Memory B cell (primary cell): Measurements from ENCODE around the gene ARPP21.

Experiments used
- ATAC-seq: fragments of 150-1000 bp; cut with Tn5 transposase; 2 replicates; pipeline ENCODE4 v1.10.0; 2021; ENCODE audit warnings: low read depth, mild to moderate bottlenecking, moderate library complexity
- DNase-seq, 2 donors: peaks; one replicate each; pipeline ENCODE4 v3.0.0; 2022; ENCODE audit warnings: low spot score in 2 of 2
- H3K27ac Mint-ChIP-seq: one replicate; pipeline ENCODE4 v1.8.0; 2022; ENCODE audit warnings: mild to moderate bottlenecking, moderate library complexity, mixed read lengths
- H3K27me3 Mint-ChIP-seq: one replicate; pipeline ENCODE4 v1.8.0; 2022; ENCODE audit warnings: mixed read lengths
- H3K36me3 Mint-ChIP-seq: one replicate; pipeline ENCODE4 v1.8.0; 2022; ENCODE audit warnings: mild to moderate bottlenecking, mixed read lengths
- H3K4me1 Mint-ChIP-seq: one replicate; pipeline ENCODE4 v1.8.0; 2022; ENCODE audit warnings: mixed read lengths
- H3K4me3 Mint-ChIP-seq: one replicate; pipeline ENCODE4 v1.8.0; 2022; ENCODE audit warnings: mild to moderate bottlenecking, moderate library complexity, mixed read lengths
- H3K9me3 Mint-ChIP-seq: one replicate; pipeline ENCODE4 v1.8.0; 2022; ENCODE audit warnings: mixed read lengths

ARPP21 gene

DNA sequence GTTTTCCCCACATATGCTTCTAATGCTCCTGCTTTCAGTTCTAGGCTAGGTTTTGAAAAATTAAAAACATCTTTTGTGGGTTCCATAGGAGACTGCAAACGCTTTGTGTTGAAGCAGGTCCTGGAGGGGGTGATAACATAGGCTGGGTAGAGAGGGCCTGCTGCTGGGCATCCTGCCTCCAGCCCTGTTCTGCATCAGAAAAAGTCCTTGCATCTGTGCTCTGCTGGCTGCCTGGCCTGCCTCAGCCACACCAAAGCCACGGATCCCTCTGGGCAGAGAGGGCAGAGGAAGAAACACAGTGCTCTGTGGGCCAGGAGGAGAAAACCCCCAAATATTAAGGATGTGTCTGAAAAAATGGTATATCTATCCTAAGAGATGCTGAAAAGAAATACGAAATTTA is 3.9 kb upstream of the ARPP21 start:
- DNase-seq (no peak), ATAC-seq (no peak)
- Mint-ChIP-seq H3K4me3 (no peak overlapping the region), H3K9me3 (peaks cover 1% of the 10 kb centered on the region), H3K27me3 (peaks cover 13% of the 10 kb centered on the region), H3K4me1 (peaks cover 4% of the 10 kb centered on the region), H3K36me3 (no peaks in the 10 kb centered on the region), H3K27ac (no peak overlapping the region)

DNA sequence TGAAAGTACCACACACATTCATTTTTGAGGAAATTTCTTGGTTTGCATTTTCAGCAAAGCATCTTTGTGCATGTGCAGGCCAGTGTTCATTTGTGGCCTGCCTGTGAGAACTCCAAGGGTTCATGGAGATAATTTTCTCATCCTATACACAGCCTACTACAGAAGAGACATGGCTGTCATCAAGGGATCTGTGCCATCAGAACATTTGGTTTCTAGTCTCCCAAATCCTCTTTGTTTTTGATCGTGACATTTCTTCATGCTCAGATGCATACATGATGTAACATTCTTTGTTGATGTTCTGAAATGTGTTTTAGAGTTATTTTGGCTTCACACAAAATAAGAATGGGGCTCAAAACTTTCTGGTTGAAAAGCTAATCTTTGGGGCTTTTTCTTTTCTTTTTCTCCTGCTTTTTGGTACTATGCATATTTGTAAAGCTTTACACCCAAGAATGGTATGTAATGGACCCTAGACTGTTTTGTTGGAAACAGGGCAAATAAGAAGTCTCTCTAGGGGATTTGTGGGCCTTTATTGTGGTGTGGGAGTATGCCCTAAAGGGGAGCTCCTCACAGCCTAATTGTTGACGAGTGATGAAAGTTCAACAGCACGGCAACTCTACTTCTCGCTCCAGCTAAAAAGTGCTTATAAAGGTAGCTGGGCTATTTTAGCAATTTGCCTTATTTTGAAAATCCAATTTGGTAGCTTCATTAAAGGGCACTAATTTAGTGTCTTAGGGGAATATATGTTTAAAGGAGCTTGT is 3.2 kb upstream of the ARPP21 start:
- Mint-ChIP-seq H3K27ac (no peak overlapping the region), H3K4me3 (no peak overlapping the region), H3K36me3 (no peaks in the 10 kb centered on the region), H3K27me3 (peaks cover 17% of the 10 kb centered on the region), H3K9me3 (peaks cover 1% of the 10 kb centered on the region), H3K4me1 (peaks cover 4% of the 10 kb centered on the region)
- no peak for ATAC-seq
- no peak for DNase-seq

DNA sequence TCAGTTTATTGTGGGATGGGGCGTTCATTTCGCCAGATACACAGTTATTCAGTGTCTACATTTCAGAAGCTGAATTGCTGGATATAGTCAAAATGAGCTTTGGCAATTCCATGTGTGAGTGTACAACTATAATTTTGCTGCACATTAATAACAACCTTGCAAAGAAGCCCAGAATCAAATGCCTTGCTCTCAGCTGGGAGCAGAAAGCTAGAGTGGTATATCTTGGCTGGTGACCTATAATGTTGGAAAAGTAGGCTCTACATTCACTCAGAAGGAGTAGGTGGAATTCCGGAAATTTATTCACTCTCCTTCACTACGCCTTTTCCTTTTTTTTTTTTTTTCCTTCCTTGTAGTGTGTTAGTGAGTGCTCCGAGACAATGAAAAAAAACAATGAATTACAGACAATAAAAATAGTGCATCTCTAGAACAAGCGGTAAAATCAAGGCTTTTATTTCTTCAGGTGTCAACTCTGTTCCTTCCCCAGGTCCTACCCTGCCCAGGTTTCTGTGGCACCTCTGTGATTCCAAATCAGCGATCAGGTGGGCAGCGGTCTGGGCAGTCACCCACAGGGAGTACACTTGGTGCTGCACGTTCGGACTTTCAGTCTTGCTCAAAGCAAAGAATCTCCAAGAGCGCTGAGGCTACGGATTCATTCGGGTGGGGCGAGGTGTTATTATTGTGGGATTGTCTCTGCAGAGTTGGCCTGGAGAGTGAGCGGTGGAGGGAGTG is 910 bp upstream of the ARPP21 start:
- Mint-ChIP-seq H3K4me3 (no peak overlapping the region), H3K36me3 (no peaks in the 10 kb centered on the region), H3K4me1 (peaks cover 4% of the 10 kb centered on the region), H3K9me3 (peaks cover 1% of the 10 kb centered on the region), H3K27ac (no peak overlapping the region), H3K27me3 (peaks cover 17% of the 10 kb centered on the region)
- ATAC-seq: no peak
- no peak for DNase-seq

DNA sequence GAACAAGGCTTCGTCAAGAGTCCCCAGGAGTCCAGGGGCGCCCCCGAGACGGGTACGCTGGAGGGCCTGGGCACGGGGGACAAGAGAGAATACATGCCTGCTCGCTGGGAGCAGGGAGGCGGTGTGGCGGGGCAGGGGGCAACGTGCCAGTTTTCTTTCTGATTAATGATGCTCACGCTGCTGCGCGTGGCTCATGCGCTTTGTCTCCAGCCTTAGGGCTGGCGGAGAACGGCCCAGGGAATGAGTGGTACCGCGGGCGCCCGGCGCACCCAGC is 408 bp upstream of the ARPP21 start:
- no peak overlapping the region for H3K4me3 Mint-ChIP-seq
- ATAC-seq (no peak), DNase-seq (no peak)
- peaks cover 4% of the 10 kb centered on the region for H3K4me1 Mint-ChIP-seq
- H3K27ac Mint-ChIP-seq: no peak overlapping the region
- H3K9me3 Mint-ChIP-seq: peaks cover 1% of the 10 kb centered on the region
- peaks cover 17% of the 10 kb centered on the region for H3K27me3 Mint-ChIP-seq
- H3K36me3 Mint-ChIP-seq: no peaks in the 10 kb centered on the region

DNA sequence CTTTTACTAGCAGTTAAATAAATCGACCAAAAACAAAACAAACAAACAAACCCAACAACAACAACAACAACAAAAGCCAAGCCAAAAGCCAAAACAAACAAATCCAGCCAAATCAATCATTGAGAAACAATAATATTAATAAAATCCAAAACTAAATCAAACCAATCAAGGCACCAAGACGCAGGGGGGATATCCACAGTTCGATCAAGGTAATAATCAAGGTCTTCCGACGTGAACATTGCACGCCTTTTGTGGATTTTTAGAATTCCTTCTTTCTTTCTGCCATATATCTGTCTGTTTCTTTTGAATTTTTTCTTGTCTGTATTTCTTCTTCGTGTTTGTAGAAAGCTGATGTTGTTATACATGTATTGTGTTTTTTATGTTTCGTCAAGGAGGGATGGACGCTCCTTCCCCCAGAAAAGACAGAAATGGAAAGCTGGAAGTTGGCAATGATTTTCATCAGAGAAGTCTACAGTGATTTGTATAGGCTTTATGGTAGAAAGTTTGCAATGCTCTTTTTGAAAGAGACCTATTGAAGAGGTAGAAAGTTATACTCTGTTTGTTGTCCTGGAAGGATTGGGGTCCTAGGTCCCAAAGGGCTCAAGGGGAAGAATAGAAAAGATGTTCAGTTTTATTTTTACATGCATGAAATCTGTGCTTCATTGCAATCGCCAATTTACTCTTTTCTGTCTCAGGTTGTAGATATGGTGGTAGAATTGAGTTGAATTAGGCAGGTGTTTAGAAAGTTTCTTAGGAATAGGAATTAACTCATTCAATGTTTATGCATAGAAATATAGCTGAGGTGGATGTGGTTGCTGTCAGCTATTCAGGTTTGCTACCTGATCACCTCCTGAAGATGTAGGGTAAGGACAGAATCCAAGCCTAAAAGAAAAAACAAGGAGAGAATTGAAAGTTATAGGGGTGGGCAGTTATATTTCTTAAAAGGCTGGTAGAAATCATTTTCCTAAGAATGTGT is 1.2 kb downstream of the ARPP21 start:
- Mint-ChIP-seq H3K9me3 (peaks cover 1% of the 10 kb centered on the region), H3K27me3 (peaks cover 17% of the 10 kb centered on the region), H3K27ac (no peak overlapping the region), H3K4me1 (peaks cover 4% of the 10 kb centered on the region), H3K4me3 (no peak overlapping the region), H3K36me3 (no peaks in the 10 kb centered on the region)
- ATAC-seq: no peak
- no peak for DNase-seq

DNA sequence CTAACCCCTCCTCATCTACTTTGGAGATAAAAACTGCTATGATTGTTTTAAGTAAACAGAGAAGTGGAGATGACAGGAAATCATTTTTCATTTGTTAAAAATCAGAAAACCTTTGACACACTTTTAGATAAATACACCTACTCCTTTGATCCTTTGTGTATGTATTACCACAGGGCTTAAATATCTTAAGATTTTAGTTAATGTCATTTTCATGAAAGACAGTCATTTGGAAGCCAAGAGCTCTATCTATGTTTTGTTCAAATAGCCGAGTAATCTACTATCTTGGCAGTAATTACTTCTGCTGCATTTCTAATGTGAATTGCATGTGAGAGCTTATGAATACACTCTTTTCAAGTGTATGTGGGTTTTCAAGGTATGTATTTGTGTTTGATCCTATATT is 2.0 kb downstream of the ARPP21 start:
- Mint-ChIP-seq H3K36me3 (no peaks in the 10 kb centered on the region), H3K9me3 (peaks cover 1% of the 10 kb centered on the region), H3K4me3 (no peak overlapping the region), H3K4me1 (peaks cover 4% of the 10 kb centered on the region), H3K27ac (no peak overlapping the region), H3K27me3 (peaks cover 17% of the 10 kb centered on the region)
- ATAC-seq (no peak), DNase-seq (no peak)

DNA sequence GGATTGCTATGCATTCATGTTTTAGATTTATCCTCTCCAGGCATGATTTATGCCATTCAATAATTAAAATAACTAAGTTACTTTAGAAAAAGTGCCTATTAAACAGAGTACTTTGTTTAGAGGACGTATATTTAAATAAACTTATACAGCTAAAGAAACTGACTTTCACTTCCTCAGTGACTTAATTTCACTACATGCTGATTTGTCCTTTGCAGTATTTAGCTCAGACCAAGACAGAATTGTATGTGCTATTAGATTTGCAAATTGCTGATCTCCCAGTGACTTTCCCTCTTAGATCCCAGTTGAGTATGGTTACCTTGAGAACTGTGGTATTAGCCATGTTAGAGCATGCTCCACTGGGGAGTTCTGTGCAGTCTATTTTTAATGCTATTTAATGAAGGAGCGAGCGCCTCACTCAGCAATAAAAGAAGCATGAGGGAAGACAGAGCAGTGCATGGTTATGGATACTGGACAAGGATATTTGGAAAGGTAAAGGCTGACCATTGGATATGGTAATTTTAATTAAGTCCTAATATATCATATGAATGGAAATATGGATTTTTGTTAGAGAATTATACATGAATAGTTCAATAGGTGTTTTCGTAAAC is 2.7 kb downstream of the ARPP21 start:
- ATAC-seq (no peak), DNase-seq (no peak)
- Mint-ChIP-seq H3K27ac (no peak overlapping the region), H3K36me3 (no peaks in the 10 kb centered on the region), H3K4me3 (no peak overlapping the region), H3K4me1 (peaks cover 4% of the 10 kb centered on the region), H3K27me3 (peaks cover 17% of the 10 kb centered on the region), H3K9me3 (peaks cover 1% of the 10 kb centered on the region)

DNA sequence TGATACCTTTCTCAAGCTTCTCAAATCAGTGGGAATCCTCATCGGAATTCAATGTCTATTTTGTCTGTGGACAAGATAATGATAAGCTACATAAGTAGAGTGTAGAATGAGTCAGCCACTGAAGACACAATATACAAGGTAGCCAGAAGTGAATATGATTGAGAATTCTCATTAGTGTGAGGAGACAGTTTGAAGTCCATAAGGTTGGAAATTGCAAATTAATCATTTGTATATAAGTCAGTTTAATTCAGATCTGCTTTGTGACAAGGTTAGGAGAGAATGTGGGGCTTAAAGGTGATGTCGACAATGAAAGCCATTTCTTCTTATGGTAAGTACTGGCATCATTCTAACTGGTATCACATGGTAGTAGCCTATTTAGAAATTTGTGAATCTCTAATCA is 4.2 kb downstream of the ARPP21 start:
- H3K4me1 Mint-ChIP-seq: peaks cover 4% of the 10 kb centered on the region
- H3K9me3 Mint-ChIP-seq: peaks cover 1% of the 10 kb centered on the region
- H3K27me3 Mint-ChIP-seq: peaks cover 16% of the 10 kb centered on the region
- H3K36me3 Mint-ChIP-seq: no peaks in the 10 kb centered on the region
- ATAC-seq (no peak), DNase-seq (no peak)
- H3K4me3 Mint-ChIP-seq: no peak overlapping the region
- H3K27ac Mint-ChIP-seq: no peak overlapping the region

DNA sequence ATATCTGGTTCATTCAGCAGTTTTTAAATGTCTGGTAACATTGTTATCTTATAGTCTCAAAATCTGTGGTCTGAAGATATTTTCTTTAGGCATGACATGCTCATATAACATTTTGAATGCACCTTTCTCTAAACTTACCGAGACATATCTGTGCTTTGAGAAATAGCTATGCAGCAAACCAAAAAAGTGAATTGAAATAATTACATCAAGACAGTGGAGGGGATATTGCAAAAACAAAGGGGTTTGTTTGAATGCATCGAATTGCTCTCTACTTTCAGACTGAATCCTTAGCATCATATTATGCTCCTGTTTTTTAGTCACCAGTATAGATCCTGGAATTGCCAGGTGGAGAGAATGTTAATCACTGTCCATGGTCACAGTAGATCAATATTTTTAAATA is 5.1 kb downstream of the ARPP21 start:
- H3K4me3 Mint-ChIP-seq: no peak overlapping the region
- H3K27ac Mint-ChIP-seq: no peak overlapping the region
- H3K27me3 Mint-ChIP-seq: peaks cover 10% of the 10 kb centered on the region

DNA sequence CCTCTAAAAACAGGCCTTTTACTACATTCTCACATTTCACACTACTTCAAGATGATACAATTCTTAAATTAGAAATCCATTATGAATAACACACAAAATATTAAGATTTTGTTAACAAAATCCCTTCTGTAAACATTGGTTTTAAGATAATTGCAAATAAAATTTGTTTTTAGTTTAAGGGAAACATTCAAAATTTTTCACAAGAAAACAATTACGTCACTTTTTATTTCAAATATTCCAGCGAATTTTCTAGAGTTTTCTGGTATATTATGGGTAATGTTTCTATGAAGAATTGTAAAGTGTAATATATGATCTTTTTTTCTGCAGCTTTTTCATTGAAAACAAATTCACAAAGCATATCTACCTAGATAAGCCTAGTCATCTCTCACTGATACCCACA is 5.9 kb downstream of the ARPP21 start:
- peaks cover 5% of the 10 kb centered on the region for H3K27me3 Mint-ChIP-seq
- no peak overlapping the region for H3K27ac Mint-ChIP-seq
- ATAC-seq (no peak), DNase-seq (no peak)
- H3K36me3 Mint-ChIP-seq: no peaks in the 10 kb centered on the region
- no peaks in the 10 kb centered on the region for H3K9me3 Mint-ChIP-seq
- H3K4me3 Mint-ChIP-seq: no peak overlapping the region
- no peaks in the 10 kb centered on the region for H3K4me1 Mint-ChIP-seq

More for the DNA sequence above, 5.1 kb downstream of the ARPP21 start:
- ATAC-seq (no peak), DNase-seq (no peak)
- Mint-ChIP-seq H3K4me1 (peaks cover 3% of the 10 kb centered on the region), H3K9me3 (no peaks in the 10 kb centered on the region), H3K36me3 (no peaks in the 10 kb centered on the region)

DNA sequence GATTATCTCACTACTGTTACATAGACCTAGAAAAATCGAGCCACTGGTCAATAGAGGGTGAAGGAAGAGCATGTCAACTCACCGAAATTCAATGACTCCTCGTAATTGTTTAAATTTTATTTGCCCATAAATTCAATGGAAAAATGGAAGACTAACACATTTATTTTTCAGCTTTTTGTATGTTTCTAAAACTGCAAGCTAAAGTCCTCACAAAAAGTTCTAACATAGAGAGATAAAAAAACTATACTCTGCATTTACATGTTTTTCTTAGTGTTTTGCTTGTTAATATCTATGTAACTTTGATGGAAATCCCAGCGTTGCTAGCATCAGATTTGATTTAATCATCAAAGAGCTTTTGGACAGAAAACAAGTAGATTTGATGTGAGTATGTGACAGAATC is 6.8 kb downstream of the ARPP21 start:
- H3K9me3 Mint-ChIP-seq: no peaks in the 10 kb centered on the region
- DNase-seq (no peak), ATAC-seq (no peak)
- no peak overlapping the region for H3K27ac Mint-ChIP-seq
- H3K36me3 Mint-ChIP-seq: no peaks in the 10 kb centered on the region
- H3K4me3 Mint-ChIP-seq: no peak overlapping the region
- no peaks in the 10 kb centered on the region for H3K27me3 Mint-ChIP-seq
- no peaks in the 10 kb centered on the region for H3K4me1 Mint-ChIP-seq

DNA sequence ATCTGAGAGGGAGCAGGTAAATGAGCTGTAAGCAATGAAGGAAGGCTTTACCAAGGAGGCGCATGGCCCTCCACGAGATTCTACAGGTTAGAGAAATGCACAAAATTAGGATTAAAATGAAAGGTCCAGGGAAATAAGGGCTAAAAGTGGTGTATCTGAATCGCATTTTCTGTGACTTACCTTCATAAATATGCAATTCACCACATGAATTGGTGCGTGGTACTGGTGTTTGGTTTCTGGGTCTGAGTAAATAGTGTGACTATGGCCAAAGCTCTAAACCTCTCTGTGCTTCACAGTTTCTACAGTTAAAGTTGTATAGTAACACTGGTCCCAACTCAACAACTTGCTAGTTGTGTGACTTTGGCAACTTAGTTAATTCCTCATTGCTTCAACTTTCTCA is 8.1 kb downstream of the ARPP21 start:
- H3K27me3 Mint-ChIP-seq: no peaks in the 10 kb centered on the region

DNA sequence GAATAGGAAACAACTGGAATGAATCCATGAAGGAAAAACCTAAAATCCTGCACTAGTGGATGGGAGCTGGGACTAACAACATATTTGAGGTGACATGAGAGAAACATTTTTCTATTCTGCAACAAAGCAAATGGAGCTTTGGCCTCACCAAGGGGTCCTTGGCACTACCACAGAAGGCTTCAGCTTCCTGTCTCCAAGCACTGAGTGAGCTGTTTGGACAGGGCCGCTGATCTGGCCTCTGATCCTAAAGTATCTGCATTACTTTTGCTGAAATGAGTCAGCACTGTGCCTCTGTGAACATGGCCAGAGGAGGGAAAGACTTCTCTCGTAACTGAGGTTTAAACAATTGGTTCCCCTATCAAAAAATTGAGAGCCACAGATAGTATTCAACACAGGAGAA is 9.0 kb downstream of the ARPP21 start:
- Mint-ChIP-seq H3K27ac (no peak overlapping the region), H3K4me1 (no peaks in the 10 kb centered on the region), H3K9me3 (no peaks in the 10 kb centered on the region), H3K36me3 (no peaks in the 10 kb centered on the region), H3K27me3 (no peaks in the 10 kb centered on the region), H3K4me3 (no peak overlapping the region)
- ATAC-seq (no peak), DNase-seq (no peak)

More for the DNA sequence above, 8.1 kb downstream of the ARPP21 start:
- Mint-ChIP-seq H3K4me3 (no peak overlapping the region), H3K27ac (no peak overlapping the region), H3K9me3 (no peaks in the 10 kb centered on the region), H3K36me3 (no peaks in the 10 kb centered on the region), H3K4me1 (no peaks in the 10 kb centered on the region)
- ATAC-seq (no peak), DNase-seq (no peak)

DNA sequence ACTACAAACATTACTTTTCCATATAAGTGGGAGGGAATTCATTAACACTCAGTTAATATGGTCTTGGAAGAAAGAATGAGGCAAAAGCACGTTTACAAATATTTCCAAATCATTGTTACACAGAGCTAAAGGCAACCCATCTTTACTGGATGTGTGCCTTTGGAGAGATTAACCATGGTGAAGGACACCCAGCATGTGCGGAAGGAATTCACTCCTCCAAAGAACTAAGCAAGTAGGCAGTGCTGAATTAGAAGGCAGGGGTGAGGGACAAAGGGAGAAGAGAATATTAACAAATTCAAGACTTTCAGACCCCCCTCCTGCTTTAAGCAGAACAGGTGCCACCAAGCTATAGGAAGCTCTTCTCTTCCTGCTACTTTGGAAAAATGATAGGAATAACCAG is 10.1 kb downstream of the ARPP21 start:
- DNase-seq (no peak), ATAC-seq (no peak)
- no peak overlapping the region for H3K4me3 Mint-ChIP-seq

More for the DNA sequence above, 10.1 kb downstream of the ARPP21 start:
- Mint-ChIP-seq H3K27me3 (no peaks in the 10 kb centered on the region), H3K36me3 (no peaks in the 10 kb centered on the region), H3K9me3 (no peaks in the 10 kb centered on the region), H3K4me1 (no peaks in the 10 kb centered on the region), H3K27ac (no peak overlapping the region)
